Adrenal gland (tissue), 12 donors: ENCODE measurements around the gene TRIB2. TPM values are rescaled to one million over a fixed set of nuclear protein-coding genes. Genes with fewer than 3 reads are reported as not detected.
A peak's percentile ranks its signal among the peaks of the same experiment; 100 is the strongest.

Experiments used
- DNase-seq, 7 donors: peaks; one replicate each; pipeline ENCODE4 v3.0.0-alpha.2; 2019 to 2020
- H3K27ac ChIP-seq, 5 donors: fragments of 200-600 bp; sonication (generic) in 4 of 5; 1 replicate in 3 of 5; 2 replicates in 2 of 5; pipeline versions ENCODE4 v1.5.1 to v1.8.0; 2016 to 2020; ENCODE audit warnings: mild to moderate bottlenecking in 1 of 5
- H3K27me3 ChIP-seq: fragments of 200-600 bp; 2 replicates; pipeline ENCODE4 v1.8.0; 2021
- H3K36me3 ChIP-seq, 2 donors: fragments of 200-600 bp; replicated peaks in 1 of 2; 1 replicate in 1 of 2; 2 replicates in 1 of 2; pipeline versions ENCODE4 v1.5.1 to v1.8.0; 2018 to 2022
- H3K4me1 ChIP-seq, 2 donors: fragments of 200-600 bp; replicated peaks in 1 of 2; 1 replicate in 1 of 2; 2 replicates in 1 of 2; pipeline versions ENCODE4 v1.5.1 to v1.8.0; 2018 to 2021
- H3K4me3 ChIP-seq, 4 donors: fragments of 200-600 bp; sonication (generic) in 3 of 4; one replicate each; pipeline ENCODE4 v1.5.1; 2016 to 2018
- H3K9me3 ChIP-seq, 3 donors: fragments of 200-600 bp; sonication (generic) in 1 of 3; replicated peaks in 1 of 3; 1 replicate in 2 of 3; 2 replicates in 1 of 3; pipeline versions ENCODE4 v1.5.1 to v1.8.0; 2016 to 2021
- POLR2A ChIP-seq, 2 donors: fragments of 450-650 bp; IDR thresholded peaks; one replicate each; pipeline ENCODE4 v1.6.1; 2017; ENCODE audit warnings: antibody characterized with exemption in 2 of 2, mild to moderate bottlenecking in 2 of 2, moderate library complexity in 1 of 2
- WGBS, 4 donors: extraction: QIAGEN DNeasy Blood & Tissue Kit in 2 of 4; methylation state at CpG; one replicate each; pipeline versions ENCODE4 v1.1.5 to v1.1.7; 2013 to 2017; 5-methylcytosine and 5-hydroxymethylcytosine counted together
- intact Hi-C, 2 donors: fragments of 100-400 bp; cut with DNase I; formaldehyde crosslinking; loops; one replicate each; pipeline versions ENCODE4 v1.14.1 to v1.15.0; 2022 to 2023
- polyA plus RNA-seq, 3 donors: library from polyadenylated mRNA; stranded (reverse); fragments of 200-250 nt in 2 of 3; fragments of 350-450 nt in 1 of 3; fragmentation: Illumina TruSeq in 1 of 3; extraction: RNeasy Lipid Tissue Mini Kit (QIAGEN cat#74804) in 1 of 3; gene quantifications; one replicate each; pipeline ENCODE4 v1.2.3, GENCODE V29; 2013 to 2014
- total RNA-seq, 9 donors: library from RNA; depleted of rRNA in 4 of 9; stranded (reverse); fragments of >200 nt in 4 of 9; fragments of 120-200 nt in 1 of 9; fragmentation: NEBNext Ultra II Directional in 1 of 9; extraction: Animal tissue kit (Norgen Biotek cat#: 25700) in 1 of 9; gene quantifications; one replicate each; pipeline versions ENCODE4 v1.1.0 to v1.2.4, GENCODE V29; 2013 to 2023
- TF ChIP-seq, protein P1 (sequence below), 6 experiments: fragments of 450-650 bp in 4 of 6; fragments of 200-600 bp in 2 of 6; sonication (generic) in 1 of 6; IDR thresholded peaks; 1 replicate in 5 of 6; 2 replicates in 1 of 6; pipeline versions ENCODE4 v1.5.1 to v1.8.0; 2016 to 2021; ENCODE audit warnings: antibody characterized with exemption in 6 of 6, mild to moderate bottlenecking in 2 of 6, moderate library complexity in 1 of 6
- donor health status: healthy with polysubstance abuse.
- donor health status: Bipolar disorder and iron deficiency.
- donor health status: DM: yes; HTN: yes; CAD: no.
- donor health status: DM: no; HTN: no; CAD: no.
- donor health status: DM: no; HTN: no; CAD: no.
- donor health status: DM: yes; HTN: yes; CAD: no.

TRIB2 gene
- total and polyA plus RNA-seq, 12 donors, result 35.5 to 263 (median 112) TPM

GRCh38 chr2:12720278-12720620 lies 3.5 kb downstream of the TRIB2 start:
- peak overlapping the region in 2 of 4 donors; percentile 3 to 89 for H3K4me3 ChIP-seq
- peak overlapping the region in 4 of 5 donors; percentile 68 to 98 (median 92) for H3K27ac ChIP-seq
- peaks cover 0 to 27% of the 10 kb centered on the region in 2 donors for H3K36me3 ChIP-seq
- no peak for DNase-seq
- intact Hi-C loops, result loop anchor here (5.0 to 10.0 kb wide), 2 partner anchors 285 to 292 kb away; no protein-coding TSS in a partner anchor
- H3K27me3 ChIP-seq, result no peaks in the 10 kb centered on the region
- peaks cover 25 to 55% of the 10 kb centered on the region in 2 donors for H3K4me1 ChIP-seq
- no peaks in the 10 kb centered on the region for H3K9me3 ChIP-seq
- TF ChIP-seq, protein P1, sequence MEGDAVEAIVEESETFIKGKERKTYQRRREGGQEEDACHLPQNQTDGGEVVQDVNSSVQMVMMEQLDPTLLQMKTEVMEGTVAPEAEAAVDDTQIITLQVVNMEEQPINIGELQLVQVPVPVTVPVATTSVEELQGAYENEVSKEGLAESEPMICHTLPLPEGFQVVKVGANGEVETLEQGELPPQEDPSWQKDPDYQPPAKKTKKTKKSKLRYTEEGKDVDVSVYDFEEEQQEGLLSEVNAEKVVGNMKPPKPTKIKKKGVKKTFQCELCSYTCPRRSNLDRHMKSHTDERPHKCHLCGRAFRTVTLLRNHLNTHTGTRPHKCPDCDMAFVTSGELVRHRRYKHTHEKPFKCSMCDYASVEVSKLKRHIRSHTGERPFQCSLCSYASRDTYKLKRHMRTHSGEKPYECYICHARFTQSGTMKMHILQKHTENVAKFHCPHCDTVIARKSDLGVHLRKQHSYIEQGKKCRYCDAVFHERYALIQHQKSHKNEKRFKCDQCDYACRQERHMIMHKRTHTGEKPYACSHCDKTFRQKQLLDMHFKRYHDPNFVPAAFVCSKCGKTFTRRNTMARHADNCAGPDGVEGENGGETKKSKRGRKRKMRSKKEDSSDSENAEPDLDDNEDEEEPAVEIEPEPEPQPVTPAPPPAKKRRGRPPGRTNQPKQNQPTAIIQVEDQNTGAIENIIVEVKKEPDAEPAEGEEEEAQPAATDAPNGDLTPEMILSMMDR (IDR thresholded peaks at IDR 0.05), result no peak
- no peak for TF ChIP-seq POLR2A (IDR thresholded peaks at IDR 0.05)
- 8 to 25% (median 16%) methylated on average over 1 of the region's 1 CpG for WGBS, 4 donors

GRCh38 chr2:12720754-12721378 lies 4.1 kb downstream of the TRIB2 start:
- no peak for DNase-seq
- no peaks in the 10 kb centered on the region for H3K27me3 ChIP-seq
- intact Hi-C loops, result loop anchor here (5.0 to 10.0 kb wide), 2 partner anchors 284 to 291 kb away; no protein-coding TSS in a partner anchor
- peak overlapping the region in 1 of 4 donors; percentile 89 for H3K4me3 ChIP-seq
- peaks cover 25 to 56% of the 10 kb centered on the region in 2 donors for H3K4me1 ChIP-seq
- WGBS, 4 donors, result 29 to 37% (median 32%) methylated on average over 2 of the region's 2 CpGs
- H3K9me3 ChIP-seq, result no peaks in the 10 kb centered on the region
- H3K27ac ChIP-seq, result peak overlapping the region in 4 of 5 donors; percentile 68 to 98 (median 92)
- H3K36me3 ChIP-seq, result peaks cover 0 to 32% of the 10 kb centered on the region in 2 donors
- TF ChIP-seq POLR2A (IDR thresholded peaks at IDR 0.05), result no peak
- TF ChIP-seq, protein P1 (IDR thresholded peaks at IDR 0.05), result no peak

DNA sequence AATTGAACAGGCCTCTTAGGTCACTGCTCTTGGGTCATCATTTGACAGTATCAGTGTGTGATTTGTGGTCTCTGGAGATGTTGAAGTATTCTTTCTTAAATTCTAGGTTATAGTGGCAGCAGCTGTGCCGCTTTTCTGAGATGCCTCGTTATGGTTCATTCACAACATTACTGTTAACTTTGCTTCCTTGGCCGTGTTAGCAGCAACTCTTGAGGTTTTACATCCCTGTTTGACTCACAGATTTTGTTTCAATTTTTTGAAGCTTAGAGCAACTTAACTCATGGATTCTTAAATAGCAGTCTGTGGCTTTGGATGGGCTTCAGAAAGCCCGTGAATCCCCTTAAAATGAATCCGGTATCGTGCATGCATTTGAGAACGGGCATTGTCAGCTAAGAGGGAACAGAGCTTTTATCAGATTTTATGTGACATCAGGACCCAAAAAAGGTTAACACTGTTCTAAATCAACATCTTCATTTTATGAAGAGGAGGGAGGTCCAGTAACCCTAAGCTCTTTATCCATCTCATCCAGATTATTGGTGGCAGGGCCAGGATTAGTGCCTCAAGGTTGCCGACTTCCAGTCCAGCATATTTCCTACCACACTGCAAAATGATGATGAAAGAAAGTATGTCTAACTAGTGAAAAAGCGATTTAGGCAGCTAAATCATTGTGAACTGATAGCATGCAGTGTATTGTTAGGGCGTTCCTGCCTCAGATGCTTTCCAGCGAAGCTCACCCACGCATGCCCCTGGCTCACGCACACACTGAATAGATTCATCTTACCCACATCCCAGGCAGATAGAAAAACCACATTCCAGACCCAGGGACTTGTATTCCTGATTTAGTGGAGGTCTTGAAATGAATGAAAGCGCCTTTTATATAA lies 5.1 kb downstream of the TRIB2 start:
- Histone ChIP-seq H3K27ac (peak overlapping the region in 4 of 5 donors; percentile 43 to 98 (median 80)), H3K4me1 (peaks cover 26 to 65% of the 10 kb centered on the region in 2 donors), H3K36me3 (peaks cover 0 to 40% of the 10 kb centered on the region in 2 donors), H3K4me3 (peak overlapping the region in 1 of 4 donors; percentile 89), H3K9me3 (no peaks in the 10 kb centered on the region), H3K27me3 (no peaks in the 10 kb centered on the region)
- WGBS, 4 donors, result 51 to 65% (median 58%) methylated on average over 14 of the region's 14 CpGs
- TF ChIP-seq, protein P1 (IDR thresholded peaks at IDR 0.05), result no peak
- TF ChIP-seq POLR2A (IDR thresholded peaks at IDR 0.05), result no peak
- intact Hi-C loops, result loop anchor here (5.0 to 10.0 kb wide), 2 partner anchors 283 to 290 kb away; no protein-coding TSS in a partner anchor
- DNase-seq, result peak in 1 of 7 donors; percentile 46
